ENCODE measurements around the gene CDK19.
"Not testable (repeated sequence)": the region's sequence is repeated elsewhere in the genome, so short reads cannot be mapped to it uniquely, and the experiment has no call there.

Gene CDK19

GRCh38 chr6:110613356-110613755 lies 201.9 kb downstream of the CDK19 start:
- no peak for TF ChIP-seq CTCF (IDR thresholded peaks at IDR 0.05; ENCODE audit: poor library complexity, severe bottlenecking)
- Histone ChIP-seq H3K4me1 (ENCODE audit: insufficient read depth, poor library complexity, severe bottlenecking) (no peaks in the 10 kb centered on the region), H3K27me3 (ENCODE audit: insufficient read depth, poor library complexity, severe bottlenecking) (no peaks in the 10 kb centered on the region), H3K4me3 (ENCODE audit: severe bottlenecking) (no peak overlapping the region), H3K9me3 (ENCODE audit: severe bottlenecking) (no peaks in the 10 kb centered on the region), H3K27ac (ENCODE audit: poor library complexity, severe bottlenecking) (no peak overlapping the region), H3K36me3 (ENCODE audit: low read depth) (no peaks in the 10 kb centered on the region)
- DNase-seq (ENCODE audit: low spot score) (no peak), ATAC-seq (ENCODE audit: low read depth) (no peak)

GRCh38 chr6:110612298-110612697 lies 203.0 kb downstream of the CDK19 start:
- Histone ChIP-seq H3K4me3 (ENCODE audit: severe bottlenecking) (no peak overlapping the region), H3K27me3 (ENCODE audit: insufficient read depth, poor library complexity, severe bottlenecking) (no peaks in the 10 kb centered on the region), H3K9me3 (ENCODE audit: severe bottlenecking) (no peaks in the 10 kb centered on the region), H3K36me3 (ENCODE audit: low read depth) (no peaks in the 10 kb centered on the region), H3K27ac (ENCODE audit: poor library complexity, severe bottlenecking) (no peak overlapping the region), H3K4me1 (ENCODE audit: insufficient read depth, poor library complexity, severe bottlenecking) (no peaks in the 10 kb centered on the region)
- ATAC-seq (ENCODE audit: low read depth): no peak
- DNase-seq (ENCODE audit: low spot score): no peak
- no peak for TF ChIP-seq CTCF (IDR thresholded peaks at IDR 0.05; ENCODE audit: poor library complexity, severe bottlenecking)

GRCh38 chr6:110609101-110609500 lies 206.2 kb downstream of the CDK19 start:
- Histone ChIP-seq H3K36me3 (ENCODE audit: low read depth) (no peaks in the 10 kb centered on the region), H3K27ac (ENCODE audit: poor library complexity, severe bottlenecking) (no peak overlapping the region), H3K4me1 (ENCODE audit: insufficient read depth, poor library complexity, severe bottlenecking) (no peaks in the 10 kb centered on the region), H3K9me3 (ENCODE audit: severe bottlenecking) (no peaks in the 10 kb centered on the region), H3K27me3 (ENCODE audit: insufficient read depth, poor library complexity, severe bottlenecking) (no peaks in the 10 kb centered on the region), H3K4me3 (ENCODE audit: severe bottlenecking) (no peak overlapping the region)
- no peak for TF ChIP-seq CTCF (IDR thresholded peaks at IDR 0.05; ENCODE audit: poor library complexity, severe bottlenecking)
- no peak for ATAC-seq (ENCODE audit: low read depth)
- DNase-seq (ENCODE audit: low spot score): no peak

- Histone ChIP-seq H3K36me3 (ENCODE audit: low read depth) (no peaks in the 10 kb centered on the region), H3K27ac (ENCODE audit: poor library complexity, severe bottlenecking) (no peak overlapping the region), H3K4me3 (ENCODE audit: severe bottlenecking) (no peak overlapping the region), H3K9me3 (ENCODE audit: severe bottlenecking) (no peaks in the 10 kb centered on the region), H3K27me3 (ENCODE audit: insufficient read depth, poor library complexity, severe bottlenecking) (no peaks in the 10 kb centered on the region), H3K4me1 (ENCODE audit: insufficient read depth, poor library complexity, severe bottlenecking) (no peaks in the 10 kb centered on the region)
- no peak for TF ChIP-seq CTCF (IDR thresholded peaks at IDR 0.05; ENCODE audit: poor library complexity, severe bottlenecking)
- no peak for DNase-seq (ENCODE audit: low spot score)
- ATAC-seq (ENCODE audit: low read depth): no peak
Measured at GRCh38 chr6:110608151-110608550, 207.1 kb downstream of the CDK19 start.

- Histone ChIP-seq H3K9me3 (ENCODE audit: severe bottlenecking) (no peaks in the 10 kb centered on the region), H3K36me3 (ENCODE audit: low read depth) (no peaks in the 10 kb centered on the region), H3K27ac (ENCODE audit: poor library complexity, severe bottlenecking) (no peak overlapping the region), H3K4me3 (ENCODE audit: severe bottlenecking) (no peak overlapping the region), H3K4me1 (ENCODE audit: insufficient read depth, poor library complexity, severe bottlenecking) (no peaks in the 10 kb centered on the region), H3K27me3 (ENCODE audit: insufficient read depth, poor library complexity, severe bottlenecking) (no peaks in the 10 kb centered on the region)
- DNase-seq (ENCODE audit: low spot score) (no peak), ATAC-seq (ENCODE audit: low read depth) (no peak)
- TF ChIP-seq CTCF (IDR thresholded peaks at IDR 0.05; ENCODE audit: poor library complexity, severe bottlenecking): no peak
Measured at GRCh38 chr6:110606151-110606550, 209.1 kb downstream of the CDK19 start.

- not testable (repeated sequence) for ATAC-seq (ENCODE audit: low read depth); DNase-seq (ENCODE audit: low spot score); H3K27me3 ChIP-seq (ENCODE audit: insufficient read depth, poor library complexity, severe bottlenecking); H3K27ac ChIP-seq (ENCODE audit: poor library complexity, severe bottlenecking); H3K9me3 ChIP-seq (ENCODE audit: severe bottlenecking); H3K4me3 ChIP-seq (ENCODE audit: severe bottlenecking); H3K36me3 ChIP-seq (ENCODE audit: low read depth); H3K4me1 ChIP-seq (ENCODE audit: insufficient read depth, poor library complexity, severe bottlenecking)
Measured at GRCh38 chr6:110600640-110601039, 214.6 kb downstream of the CDK19 start.
